K562 (cell line): Measurements from ENCODE around the gene GARIN5B. TPM values are rescaled to one million over a fixed set of nuclear protein-coding genes. Genes with fewer than 3 reads are reported as not detected.
A peak's percentile ranks its signal among the peaks of the same experiment; 100 is the strongest.

Experiments used
- CBFA2T3 ChIP-seq: fragments of 450-650 bp; IDR thresholded peaks from 2 replicates; pipeline ENCODE4 v1.6.1; 2017
- DPF2 ChIP-seq: fragments of 450-650 bp; IDR thresholded peaks from 2 replicates; pipeline ENCODE4 v1.6.1; 2016
- EGR1 ChIP-seq: fragments of 450-650 bp; conservative IDR thresholded peaks from 2 replicates; pipeline ENCODE4 v1.6.1; 2017; ENCODE audit warnings: mild to moderate bottlenecking
- EP300 ChIP-seq: IDR thresholded peaks from 2 replicates; pipeline ENCODE4 v1.6.1; 2012; ENCODE audit warnings: low read length, improper control_type of control experiment
- FOXJ2 ChIP-seq: fragments of 200-800 bp; sonication (Bioruptor generic); IDR thresholded peaks from 2 replicates; pipeline ENCODE4 v1.6.1; 2016; ENCODE audit warnings: missing genetic modification characterization, missing compliant biosample characterization
- LEF1 ChIP-seq: fragments of 450-650 bp; IDR thresholded peaks from 2 replicates; pipeline ENCODE4 v1.6.1; 2016; ENCODE audit warnings: mild to moderate bottlenecking
- MEIS2 ChIP-seq: fragments of 450-650 bp; IDR thresholded peaks from 2 replicates; pipeline ENCODE4 v1.6.1; 2014; ENCODE audit warnings: mild to moderate bottlenecking; ENCODE audit not compliant: partially characterized antibody
- NCOA6 ChIP-seq: fragments of 450-650 bp; IDR thresholded peaks from 2 replicates; pipeline ENCODE4 v1.6.1; 2017; ENCODE audit warnings: mild to moderate bottlenecking
- NUFIP1 ChIP-seq: fragments of 450-650 bp; IDR thresholded peaks from 2 replicates; pipeline ENCODE4 v1.6.1; 2018; ENCODE audit not compliant: partially characterized antibody
- PHTF2 ChIP-seq: fragments of 250-450 bp; sonication (Bioruptor Pico); IDR thresholded peaks from 2 replicates; pipeline ENCODE4 v1.5.0; 2021; ENCODE audit warnings: mild to moderate bottlenecking
- POLR3A ChIP-seq: IDR thresholded peaks from 2 replicates; pipeline ENCODE4 v1.6.1; 2011; ENCODE audit warnings: borderline replicate concordance, mild to moderate bottlenecking, moderate library complexity; ENCODE audit not compliant: insufficient read length, insufficient read depth; ENCODE audit errors: extremely low read depth
- RBM22 ChIP-seq: fragments of 200-400 bp; formaldehyde crosslinking; IDR thresholded peaks from 2 replicates; pipeline ENCODE4 v1.6.1; 2018; ENCODE audit warnings: low read length, low read depth; ENCODE audit not compliant: poor library complexity, severe bottlenecking
- U2AF2 ChIP-seq: fragments of 200-400 bp; formaldehyde crosslinking; optimal IDR thresholded peaks from 2 replicates; pipeline ENCODE3; 2017; ENCODE audit warnings: low read depth, mild to moderate bottlenecking, low read length
- WHSC1 ChIP-seq: IDR thresholded peaks from one replicate; pipeline ENCODE4 v1.6.1; 2012; ENCODE audit warnings: low read length, control low read depth, inconsistent platforms
- XRCC4 ChIP-seq: IDR thresholded peaks from one replicate; pipeline ENCODE4 v1.6.1; 2011; ENCODE audit not compliant: insufficient read depth, insufficient read length; ENCODE audit errors: extremely low read depth
- ZBTB5 ChIP-seq: fragments of 450-650 bp; IDR thresholded peaks from 2 replicates; pipeline ENCODE4 v1.6.1; 2017; ENCODE audit warnings: antibody characterized with exemption
- ZBTB8A ChIP-seq: fragments of 450-650 bp; IDR thresholded peaks from 2 replicates; pipeline ENCODE4 v1.6.1; 2018; ENCODE audit warnings: mild to moderate bottlenecking, moderate library complexity; ENCODE audit not compliant: partially characterized antibody
- ZNF121 ChIP-seq: sonication (generic); formaldehyde crosslinking; conservative IDR thresholded peaks from 2 replicates; pipeline ENCODE4 v1.8.0; 2022; ENCODE audit warnings: missing genetic modification reagents
- ZNF586 ChIP-seq: fragments of 450-650 bp; formaldehyde crosslinking; conservative IDR thresholded peaks from 2 replicates; pipeline ENCODE4 v1.4.0; 2020; ENCODE audit warnings: mild to moderate bottlenecking, moderate library complexity
- ZNF707 ChIP-seq: fragments of 250-450 bp; sonication (Bioruptor Pico); conservative IDR thresholded peaks from 2 replicates; pipeline ENCODE4 v1.8.0; 2022; ENCODE audit warnings: inconsistent platforms, mild to moderate bottlenecking, moderate library complexity
- polyA plus RNA-seq, 8 experiments: library from polyadenylated mRNA; depleted of rRNA in 4 of 8; stranded (reverse) in 5 of 8; unstranded in 3 of 8; fragments of >200 nt; fragmentation: Nextera tagmentation in 2 of 8; fragmentation: Illumina TruSeq in 1 of 8; extraction: Ambion mirVana in 2 of 8; extraction: Trizol in 1 of 8; gene quantifications; 2 replicates each; pipeline versions ENCODE4 v1.2.1 to v1.2.3, GENCODE V29; 2011 to 2014; ENCODE audit warnings: inconsistent platforms in 1 of 8, missing spikeins in 1 of 8
- total RNA-seq, 7 experiments: library from RNA; depleted of rRNA in 6 of 7; stranded (reverse); fragments of >200 nt in 6 of 7; fragmentation: Illumina TruSeq in 2 of 7; extraction: Trizol in 2 of 7; gene quantifications; 2 replicates each; pipeline versions ENCODE4 v1.2.1 to v1.2.3, GENCODE V29; 2011 to 2021; ENCODE audit warnings: low replicate concordance in 1 of 7
- TF ChIP-seq, protein P1 (sequence below): fragments of 450-650 bp; formaldehyde crosslinking; conservative IDR thresholded peaks from 2 replicates; pipeline ENCODE4 v1.4.0; 2022; ENCODE audit warnings: mild to moderate bottlenecking, missing genetic modification characterization
- TF ChIP-seq, protein P2 (sequence below): fragments of 450-650 bp; IDR thresholded peaks from 2 replicates; pipeline ENCODE4 v1.6.1; 2017; ENCODE audit warnings: mild to moderate bottlenecking, moderate library complexity
- TF ChIP-seq, protein P3 (sequence below): fragments of 450-650 bp; IDR thresholded peaks from 2 replicates; pipeline ENCODE4 v1.6.1; 2017; ENCODE audit warnings: antibody characterized with exemption, mild to moderate bottlenecking

The GARIN5B gene
- total and polyA plus RNA-seq, 9 of the 15 experiments (the other 6 are each of a cell fraction or from before 2014, with no cell fraction given) = not detected

GRCh38 chr19:55319785-55320184, 43.3 kb downstream of the GARIN5B start (continued):
- no peak for TF ChIP-seq U2AF2
- no peak for TF ChIP-seq ZBTB8A
- no peak for TF ChIP-seq ZBTB5
- no peak for TF ChIP-seq POLR3A
- no peak for TF ChIP-seq WHSC1
- no peak for TF ChIP-seq EGR1
- no peak for TF ChIP-seq ZNF707 (CRISPR knock-in tag)
- no peak for TF ChIP-seq DPF2
- TF ChIP-seq XRCC4 = no peak
- TF ChIP-seq, protein P1, sequence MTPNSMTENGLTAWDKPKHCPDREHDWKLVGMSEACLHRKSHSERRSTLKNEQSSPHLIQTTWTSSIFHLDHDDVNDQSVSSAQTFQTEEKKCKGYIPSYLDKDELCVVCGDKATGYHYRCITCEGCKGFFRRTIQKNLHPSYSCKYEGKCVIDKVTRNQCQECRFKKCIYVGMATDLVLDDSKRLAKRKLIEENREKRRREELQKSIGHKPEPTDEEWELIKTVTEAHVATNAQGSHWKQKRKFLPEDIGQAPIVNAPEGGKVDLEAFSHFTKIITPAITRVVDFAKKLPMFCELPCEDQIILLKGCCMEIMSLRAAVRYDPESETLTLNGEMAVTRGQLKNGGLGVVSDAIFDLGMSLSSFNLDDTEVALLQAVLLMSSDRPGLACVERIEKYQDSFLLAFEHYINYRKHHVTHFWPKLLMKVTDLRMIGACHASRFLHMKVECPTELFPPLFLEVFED (CRISPR knock-in tag) = no peak
- TF ChIP-seq CBFA2T3 = no peak
- TF ChIP-seq FOXJ2 (tag) = no peak
- no peak for TF ChIP-seq PHTF2 (CRISPR knock-in tag)
- TF ChIP-seq NUFIP1 = no peak
- no peak for TF ChIP-seq NCOA6
- TF ChIP-seq, protein P2, sequence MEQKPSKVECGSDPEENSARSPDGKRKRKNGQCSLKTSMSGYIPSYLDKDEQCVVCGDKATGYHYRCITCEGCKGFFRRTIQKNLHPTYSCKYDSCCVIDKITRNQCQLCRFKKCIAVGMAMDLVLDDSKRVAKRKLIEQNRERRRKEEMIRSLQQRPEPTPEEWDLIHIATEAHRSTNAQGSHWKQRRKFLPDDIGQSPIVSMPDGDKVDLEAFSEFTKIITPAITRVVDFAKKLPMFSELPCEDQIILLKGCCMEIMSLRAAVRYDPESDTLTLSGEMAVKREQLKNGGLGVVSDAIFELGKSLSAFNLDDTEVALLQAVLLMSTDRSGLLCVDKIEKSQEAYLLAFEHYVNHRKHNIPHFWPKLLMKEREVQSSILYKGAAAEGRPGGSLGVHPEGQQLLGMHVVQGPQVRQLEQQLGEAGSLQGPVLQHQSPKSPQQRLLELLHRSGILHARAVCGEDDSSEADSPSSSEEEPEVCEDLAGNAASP = no peak
- TF ChIP-seq, protein P3, sequence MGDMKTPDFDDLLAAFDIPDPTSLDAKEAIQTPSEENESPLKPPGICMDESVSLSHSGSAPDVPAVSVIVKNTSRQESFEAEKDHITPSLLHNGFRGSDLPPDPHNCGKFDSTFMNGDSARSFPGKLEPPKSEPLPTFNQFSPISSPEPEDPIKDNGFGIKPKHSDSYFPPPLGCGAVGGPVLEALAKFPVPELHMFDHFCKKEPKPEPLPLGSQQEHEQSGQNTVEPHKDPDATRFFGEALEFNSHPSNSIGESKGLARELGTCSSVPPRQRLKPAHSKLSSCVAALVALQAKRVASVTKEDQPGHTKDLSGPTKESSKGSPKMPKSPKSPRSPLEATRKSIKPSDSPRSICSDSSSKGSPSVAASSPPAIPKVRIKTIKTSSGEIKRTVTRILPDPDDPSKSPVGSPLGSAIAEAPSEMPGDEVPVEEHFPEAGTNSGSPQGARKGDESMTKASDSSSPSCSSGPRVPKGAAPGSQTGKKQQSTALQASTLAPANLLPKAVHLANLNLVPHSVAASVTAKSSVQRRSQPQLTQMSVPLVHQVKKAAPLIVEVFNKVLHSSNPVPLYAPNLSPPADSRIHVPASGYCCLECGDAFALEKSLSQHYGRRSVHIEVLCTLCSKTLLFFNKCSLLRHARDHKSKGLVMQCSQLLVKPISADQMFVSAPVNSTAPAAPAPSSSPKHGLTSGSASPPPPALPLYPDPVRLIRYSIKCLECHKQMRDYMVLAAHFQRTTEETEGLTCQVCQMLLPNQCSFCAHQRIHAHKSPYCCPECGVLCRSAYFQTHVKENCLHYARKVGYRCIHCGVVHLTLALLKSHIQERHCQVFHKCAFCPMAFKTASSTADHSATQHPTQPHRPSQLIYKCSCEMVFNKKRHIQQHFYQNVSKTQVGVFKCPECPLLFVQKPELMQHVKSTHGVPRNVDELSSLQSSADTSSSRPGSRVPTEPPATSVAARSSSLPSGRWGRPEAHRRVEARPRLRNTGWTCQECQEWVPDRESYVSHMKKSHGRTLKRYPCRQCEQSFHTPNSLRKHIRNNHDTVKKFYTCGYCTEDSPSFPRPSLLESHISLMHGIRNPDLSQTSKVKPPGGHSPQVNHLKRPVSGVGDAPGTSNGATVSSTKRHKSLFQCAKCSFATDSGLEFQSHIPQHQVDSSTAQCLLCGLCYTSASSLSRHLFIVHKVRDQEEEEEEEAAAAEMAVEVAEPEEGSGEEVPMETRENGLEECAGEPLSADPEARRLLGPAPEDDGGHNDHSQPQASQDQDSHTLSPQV = 0 out of 2 replicates have a peak, but pooled peaks have one; percentile 46
- TF ChIP-seq ZNF121 (CRISPR knock-in tag) = no peak
- no peak for TF ChIP-seq ZNF586 (CRISPR knock-in tag)
- TF ChIP-seq LEF1 = no peak
- TF ChIP-seq RBM22 = no peak
- no peak for TF ChIP-seq EP300
- TF ChIP-seq MEIS2 = no peak
